Fibroblast of upper back skin (primary cell): ENCODE measurements around the gene PYGB.

ENCODE experiments used
- DNase-seq: peaks from one replicate; pipeline ENCODE4 v3.0.0-alpha.2; 2013

PYGB gene

GRCh38 chr20:25247956-25248785, at the start of gene PYGB:
Gene PYGB (plus strand): TSS chr20:25248085. CDS start chr20:25248179, 94 bp downstream.
- DNase-seq = peak; percentile 82

GRCh38 chr20:25198663-25199383, 49.1 kb upstream of the PYGB start:
- DNase-seq = peak; percentile 10

- DNase-seq = no peak
Observed at GRCh38 chr20:25199473-25200260, 48.2 kb upstream of the PYGB start.

GRCh38 chr20:25203089-25203488, 44.8 kb upstream of the PYGB start:
- DNase-seq = no peak

GRCh38 chr20:25203871-25204320, 44.0 kb upstream of the PYGB start:
- DNase-seq = no peak

GRCh38 chr20:25204550-25205276, 43.2 kb upstream of the PYGB start:
- DNase-seq = no peak

GRCh38 chr20:25205277-25206062, 42.4 kb upstream of the PYGB start:
- no peak for DNase-seq

GRCh38 chr20:25206063-25206403, 41.9 kb upstream of the PYGB start:
- DNase-seq = no peak

- no peak for DNase-seq
Observed at GRCh38 chr20:25206548-25206947, 41.3 kb upstream of the PYGB start.

GRCh38 chr20:25207149-25207959, 40.5 kb upstream of the PYGB start:
- DNase-seq = no peak

GRCh38 chr20:25207960-25208534, 39.8 kb upstream of the PYGB start:
- no peak for DNase-seq

GRCh38 chr20:25209400-25209799, 38.5 kb upstream of the PYGB start:
- DNase-seq = no peak

- no peak for DNase-seq
Observed at GRCh38 chr20:25209911-25210310, 38.0 kb upstream of the PYGB start.

GRCh38 chr20:25211273-25211672, 36.6 kb upstream of the PYGB start:
- DNase-seq = no peak

GRCh38 chr20:25212242-25212641, 35.6 kb upstream of the PYGB start:
- DNase-seq = no peak

GRCh38 chr20:25213566-25214425, 34.1 kb upstream of the PYGB start:
- DNase-seq = no peak

GRCh38 chr20:25214426-25214790, 33.5 kb upstream of the PYGB start:
- no peak for DNase-seq

GRCh38 chr20:25214819-25215218, 33.1 kb upstream of the PYGB start:
- no peak for DNase-seq

- no peak for DNase-seq
Observed at GRCh38 chr20:25215521-25215920, 32.4 kb upstream of the PYGB start.
